Activated T-cell treated with anti-CD3 and anti-CD28 coated beads, Interleukin-2, amount 50 U/mL, for 72 hours (primary cell): ENCODE measurements around the gene DMXL2. TPM values are rescaled to one million over a fixed set of nuclear protein-coding genes. Genes with fewer than 3 reads are reported as not detected.
"Not testable (repeated sequence)": the region's sequence is repeated elsewhere in the genome, so short reads cannot be mapped to it uniquely, and the experiment has no call there.

Experiments used
- ATAC-seq, 2 donors: fragments of 150-1000 bp; cut with Tn5 transposase; replicated peaks in 1 of 2; 2 replicates each; pipeline ENCODE4 v1.10.0; 2021; ENCODE audit warnings: moderate library complexity in 2 of 2, mild to moderate bottlenecking in 1 of 2
- DNase-seq, 2 donors: peaks; one replicate each; pipeline ENCODE4 v3.0.0; 2021 to 2022; ENCODE audit warnings: mixed read lengths in 1 of 2
- H3K27ac Mint-ChIP-seq: one replicate; pipeline ENCODE4 v1.8.0; 2022; ENCODE audit warnings: mild to moderate bottlenecking, moderate library complexity, mixed read lengths
- H3K27me3 Mint-ChIP-seq: one replicate; pipeline ENCODE4 v1.8.0; 2022; ENCODE audit warnings: low read depth, mixed read lengths
- H3K36me3 Mint-ChIP-seq, 2 donors: one replicate each; pipeline ENCODE4 v1.8.0; 2022; ENCODE audit warnings: mixed read lengths in 2 of 2, mild to moderate bottlenecking in 1 of 2; ENCODE audit not compliant: insufficient read depth in 2 of 2
- H3K4me1 Mint-ChIP-seq: one replicate; pipeline ENCODE4 v1.8.0; 2022; ENCODE audit warnings: low read depth, mixed read lengths
- H3K4me3 Mint-ChIP-seq, 2 donors: one replicate each; pipeline ENCODE4 v1.8.0; 2022; ENCODE audit warnings: mild to moderate bottlenecking in 2 of 2, mixed read lengths in 2 of 2, moderate library complexity in 2 of 2
- H3K9me3 Mint-ChIP-seq, 2 donors: one replicate each; pipeline ENCODE4 v1.8.0; 2022; ENCODE audit warnings: mixed read lengths in 2 of 2
- total RNA-seq, 2 donors: library from RNA; stranded (reverse); gene quantifications; one replicate each; pipeline ENCODE4 v1.2.3, GENCODE V29; 2022

Gene DMXL2
- total RNA-seq, 2 donors from 2014 or later: 8.8 to 10.8 TPM

DNA sequence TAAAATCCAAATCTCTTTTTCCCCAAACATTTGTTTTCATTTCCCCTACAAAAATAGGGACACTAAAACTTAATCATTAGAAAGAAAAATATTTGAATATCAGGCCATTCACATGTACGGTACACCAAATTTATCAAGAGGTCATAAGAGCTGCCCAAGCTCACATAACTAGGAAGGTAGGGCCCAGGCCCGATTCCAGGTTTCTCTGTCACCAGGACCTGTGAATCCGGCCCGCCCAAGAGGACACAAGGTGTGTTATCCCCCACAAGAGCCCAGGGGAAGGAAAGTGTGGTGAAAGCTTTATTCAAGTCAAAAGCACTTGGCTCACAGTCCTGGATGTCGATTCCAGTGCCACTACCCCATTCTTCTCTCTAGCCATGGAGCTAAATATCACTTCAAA lies 130.6 kb downstream of the DMXL2 start:
- peaks cover 0 to 3% of the 10 kb centered on the region in 2 donors for H3K36me3 Mint-ChIP-seq
- H3K27me3 Mint-ChIP-seq: no peaks in the 10 kb centered on the region
- ATAC-seq (no peak), DNase-seq (no peak)
- no peaks in the 10 kb centered on the region for H3K4me1 Mint-ChIP-seq
- no peak overlapping the region for H3K27ac Mint-ChIP-seq
- H3K4me3 Mint-ChIP-seq: no peak overlapping the region
- H3K9me3 Mint-ChIP-seq: no peaks in the 10 kb centered on the region

- no peak for ATAC-seq
- peaks cover 9 to 13% of the 10 kb centered on the region in 2 donors for H3K36me3 Mint-ChIP-seq
- no peak overlapping the region for H3K4me3 Mint-ChIP-seq
- no peak for DNase-seq
- H3K4me1 Mint-ChIP-seq: no peaks in the 10 kb centered on the region
- H3K27ac Mint-ChIP-seq: no peak overlapping the region
- no peaks in the 10 kb centered on the region for H3K27me3 Mint-ChIP-seq
- peaks cover 8 to 14% of the 10 kb centered on the region in 2 donors for H3K9me3 Mint-ChIP-seq
Measured at GRCh38 chr15:51484781-51485180, 137.8 kb downstream of the DMXL2 start.

GRCh38 chr15:51483985-51484384 lies 138.6 kb downstream of the DMXL2 start:
- no peak overlapping the region for H3K4me3 Mint-ChIP-seq
- H3K4me1 Mint-ChIP-seq: no peaks in the 10 kb centered on the region
- H3K9me3 Mint-ChIP-seq: peaks cover 8 to 14% of the 10 kb centered on the region in 2 donors
- no peak overlapping the region for H3K27ac Mint-ChIP-seq
- no peak for ATAC-seq
- peaks cover 9 to 13% of the 10 kb centered on the region in 2 donors for H3K36me3 Mint-ChIP-seq
- H3K27me3 Mint-ChIP-seq: no peaks in the 10 kb centered on the region
- DNase-seq: no peak

DNA sequence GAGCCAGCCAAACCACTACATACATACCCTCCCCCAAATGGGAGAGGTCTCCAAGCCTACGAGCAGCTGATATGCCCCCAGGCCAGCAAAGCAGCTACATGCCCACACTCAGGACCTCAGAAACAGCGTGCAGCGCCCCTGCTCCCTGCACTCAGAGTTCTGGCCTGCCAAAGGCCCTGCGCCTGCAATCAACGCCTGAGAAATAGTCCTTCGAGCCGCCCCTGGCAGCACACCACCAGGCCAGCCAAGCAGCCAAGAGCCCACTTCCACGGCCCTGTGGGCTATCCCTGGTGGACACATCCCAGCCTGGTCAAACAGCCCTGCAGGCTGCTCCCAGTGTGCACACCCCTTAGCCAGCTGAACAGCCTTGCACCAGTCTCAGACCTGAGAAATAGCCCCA lies 139.1 kb downstream of the DMXL2 start:
- Mint-ChIP-seq H3K9me3 (peaks cover 8 to 14% of the 10 kb centered on the region in 2 donors), H3K4me1 (no peaks in the 10 kb centered on the region), H3K4me3 (no peak overlapping the region), H3K27me3 (no peaks in the 10 kb centered on the region), H3K36me3 (peaks cover 9 to 13% of the 10 kb centered on the region in 2 donors), H3K27ac (no peak overlapping the region)
- ATAC-seq: no peak
- no peak for DNase-seq

DNA sequence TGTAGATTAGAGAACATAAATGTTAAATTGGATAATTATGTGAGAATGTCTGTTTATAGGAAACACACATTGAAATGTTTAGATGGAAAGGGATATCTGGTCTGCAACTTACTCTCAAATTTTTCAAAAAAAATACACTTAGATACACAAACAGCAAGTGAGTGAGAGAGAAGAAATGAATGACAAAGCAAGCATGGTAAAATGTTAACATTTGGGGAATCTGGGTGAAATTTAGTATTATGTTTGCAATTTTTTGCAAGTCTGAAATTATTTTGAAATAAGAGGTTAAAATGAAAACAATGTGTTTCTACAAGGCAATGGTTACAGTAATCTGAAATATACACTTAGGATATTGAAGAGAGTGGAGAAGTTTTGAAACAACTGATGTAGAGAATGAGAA lies 146.8 kb downstream of the DMXL2 start:
- H3K4me1 Mint-ChIP-seq: no peaks in the 10 kb centered on the region
- no peaks in the 10 kb centered on the region for H3K27me3 Mint-ChIP-seq
- H3K4me3 Mint-ChIP-seq: no peak overlapping the region
- no peaks in the 10 kb centered on the region for H3K9me3 Mint-ChIP-seq
- DNase-seq (no peak), ATAC-seq (no peak)
- no peaks in the 10 kb centered on the region for H3K36me3 Mint-ChIP-seq
- no peak overlapping the region for H3K27ac Mint-ChIP-seq

GRCh38 chr15:51470512-51470911 lies 152.1 kb downstream of the DMXL2 start:
- no peaks in the 10 kb centered on the region for H3K36me3 Mint-ChIP-seq
- H3K4me1 Mint-ChIP-seq: no peaks in the 10 kb centered on the region
- no peaks in the 10 kb centered on the region for H3K9me3 Mint-ChIP-seq
- H3K27me3 Mint-ChIP-seq: no peaks in the 10 kb centered on the region
- no peak overlapping the region for H3K4me3 Mint-ChIP-seq
- DNase-seq (no peak), ATAC-seq (no peak)
- no peak overlapping the region for H3K27ac Mint-ChIP-seq

GRCh38 chr15:51460796-51461195 lies 161.8 kb downstream of the DMXL2 start:
- H3K36me3 Mint-ChIP-seq: peaks cover 0 to 1% of the 10 kb centered on the region in 2 donors
- H3K4me1 Mint-ChIP-seq: no peaks in the 10 kb centered on the region
- ATAC-seq (no peak), DNase-seq (no peak)
- no peak overlapping the region for H3K4me3 Mint-ChIP-seq
- no peaks in the 10 kb centered on the region for H3K9me3 Mint-ChIP-seq
- no peaks in the 10 kb centered on the region for H3K27me3 Mint-ChIP-seq
- H3K27ac Mint-ChIP-seq: no peak overlapping the region

DNA sequence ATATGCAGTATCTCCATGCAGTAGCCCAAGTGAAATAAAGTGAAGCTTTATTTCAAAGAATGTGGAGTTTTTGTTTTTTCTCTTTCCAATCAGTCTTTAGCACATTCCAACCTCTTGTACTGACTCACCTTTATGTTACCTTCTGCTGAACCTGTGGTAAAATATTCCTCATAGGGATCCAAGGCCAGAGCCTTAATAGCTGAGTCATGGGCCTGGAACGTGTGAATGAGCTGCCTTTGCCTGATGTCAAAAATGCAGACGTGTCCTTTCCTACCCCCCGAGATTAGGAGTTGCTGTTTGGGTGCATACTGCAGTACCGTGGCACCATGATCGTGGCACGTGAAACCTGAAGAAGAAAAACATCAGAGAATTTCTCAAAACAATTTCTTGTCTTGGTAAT lies 172.6 kb downstream of the DMXL2 start:
- no peaks in the 10 kb centered on the region for H3K9me3 Mint-ChIP-seq
- peaks cover 10% of the 10 kb centered on the region for H3K4me1 Mint-ChIP-seq
- ATAC-seq: no peak
- no peaks in the 10 kb centered on the region for H3K27me3 Mint-ChIP-seq
- DNase-seq: no peak
- H3K36me3 Mint-ChIP-seq: peaks cover 0 to 2% of the 10 kb centered on the region in 2 donors
- H3K4me3 Mint-ChIP-seq: no peak overlapping the region
- no peak overlapping the region for H3K27ac Mint-ChIP-seq

DNA sequence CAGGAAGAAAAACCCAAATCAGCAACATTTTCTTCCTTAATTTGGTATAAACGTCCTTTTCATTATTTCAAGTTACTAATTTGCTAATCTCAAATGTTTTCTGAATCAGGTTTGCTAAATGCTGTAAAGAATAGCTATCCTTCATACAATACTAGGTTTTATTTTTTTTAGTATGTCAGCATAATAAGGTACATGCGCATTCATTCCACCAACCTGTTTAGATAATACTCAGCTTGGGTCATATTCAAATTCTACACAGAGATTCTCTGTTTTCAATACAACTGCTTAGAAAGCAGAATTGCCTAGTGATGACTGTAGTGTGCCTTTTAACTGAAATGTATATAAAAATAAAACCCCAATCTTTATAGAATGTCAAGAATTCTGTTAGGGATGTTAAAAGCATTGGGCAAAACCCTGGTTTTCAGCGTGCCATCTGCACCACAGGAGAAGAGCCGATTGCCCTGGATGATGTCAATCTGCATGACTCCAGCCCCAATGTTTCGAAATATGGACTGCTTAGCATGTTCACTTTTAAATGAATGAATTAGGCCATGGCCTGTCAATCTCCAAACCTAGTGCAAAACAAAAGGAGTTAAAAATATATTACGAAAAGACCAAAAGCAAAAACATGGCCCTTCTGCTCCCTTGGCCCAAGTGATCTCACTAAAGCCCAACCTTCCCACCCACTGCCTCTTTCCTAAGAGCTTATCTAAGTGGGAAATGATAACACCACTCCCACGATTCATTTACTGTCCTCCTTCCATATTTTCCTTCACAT lies 173.8 kb downstream of the DMXL2 start:
- H3K27ac Mint-ChIP-seq: peak overlapping the region; percentile 24
- DNase-seq: no peak
- no peak for ATAC-seq
- no peaks in the 10 kb centered on the region for H3K9me3 Mint-ChIP-seq
- peaks cover 0 to 2% of the 10 kb centered on the region in 2 donors for H3K36me3 Mint-ChIP-seq
- peaks cover 10% of the 10 kb centered on the region for H3K4me1 Mint-ChIP-seq
- no peaks in the 10 kb centered on the region for H3K27me3 Mint-ChIP-seq
- H3K4me3 Mint-ChIP-seq: no peak overlapping the region

GRCh38 chr15:51447855-51448621 lies 174.5 kb downstream of the DMXL2 start:
- DNase-seq (no peak), ATAC-seq (no peak)
- Mint-ChIP-seq H3K4me3 (no peak overlapping the region), H3K36me3 (peaks cover 0 to 2% of the 10 kb centered on the region in 2 donors), H3K27ac (no peak overlapping the region), H3K9me3 (no peaks in the 10 kb centered on the region), H3K4me1 (peaks cover 10% of the 10 kb centered on the region), H3K27me3 (no peaks in the 10 kb centered on the region)

GRCh38 chr15:51446029-51446744 lies 176.4 kb downstream of the DMXL2 start:
- not testable (repeated sequence) for DNase-seq, H3K36me3 Mint-ChIP-seq, H3K27me3 Mint-ChIP-seq, H3K9me3 Mint-ChIP-seq, H3K4me1 Mint-ChIP-seq, H3K4me3 Mint-ChIP-seq, ATAC-seq, H3K27ac Mint-ChIP-seq

DNA sequence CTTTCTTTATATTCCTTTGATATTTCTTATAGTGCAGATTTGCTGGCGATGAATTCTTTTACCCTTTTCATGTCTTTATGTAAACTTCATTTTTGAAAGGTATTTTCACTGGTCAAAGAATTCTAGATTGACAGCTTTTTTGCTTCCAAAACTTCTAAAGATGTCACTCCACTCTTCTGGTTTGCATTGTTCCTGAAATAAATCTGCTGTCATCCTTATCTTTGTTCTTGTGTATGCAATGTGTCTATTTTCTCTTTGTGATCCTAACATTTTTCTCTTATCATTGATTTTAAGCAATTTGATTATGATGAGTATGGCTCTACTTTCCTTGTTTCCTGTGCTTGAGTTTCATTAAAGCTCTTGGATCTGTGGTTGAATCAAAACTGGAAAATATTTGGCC lies 177.8 kb downstream of the DMXL2 start:
- Mint-ChIP-seq H3K27ac (peak overlapping the region; percentile 2), H3K27me3 (no peaks in the 10 kb centered on the region), H3K4me1 (peaks cover 10% of the 10 kb centered on the region), H3K4me3 (no peak overlapping the region), H3K9me3 (no peaks in the 10 kb centered on the region), H3K36me3 (peaks cover 0 to 2% of the 10 kb centered on the region in 2 donors)
- DNase-seq (no peak), ATAC-seq (no peak)

DNA sequence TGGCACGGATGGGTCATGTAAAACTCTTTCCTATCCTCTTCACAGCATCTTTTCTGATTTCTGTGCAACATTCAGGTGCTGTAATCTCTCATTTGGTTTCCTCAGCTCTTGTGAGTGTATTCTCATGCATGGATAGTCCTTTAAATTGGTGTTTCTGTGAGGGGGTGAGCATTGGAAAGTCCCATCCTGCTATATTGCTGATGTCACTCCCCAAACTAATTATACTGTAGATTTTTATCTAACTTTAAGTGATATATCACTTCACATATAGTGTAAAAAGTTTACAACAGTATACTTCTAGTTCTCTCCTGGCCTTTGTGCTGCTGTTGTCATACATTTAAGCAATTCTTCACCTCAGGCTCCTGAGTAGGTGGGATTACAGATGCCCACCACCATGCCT lies 178.5 kb downstream of the DMXL2 start:
- H3K4me1 Mint-ChIP-seq: peaks cover 10% of the 10 kb centered on the region
- ATAC-seq (no peak), DNase-seq (no peak)
- no peaks in the 10 kb centered on the region for H3K27me3 Mint-ChIP-seq
- no peak overlapping the region for H3K4me3 Mint-ChIP-seq
- H3K27ac Mint-ChIP-seq: no peak overlapping the region
- peaks cover 0 to 2% of the 10 kb centered on the region in 2 donors for H3K36me3 Mint-ChIP-seq
- H3K9me3 Mint-ChIP-seq: no peaks in the 10 kb centered on the region
